H1 (cell line): ENCODE measurements around the gene TSEN2. TPM values are rescaled to one million over a fixed set of nuclear protein-coding genes. Genes with fewer than 3 reads are reported as not detected.
A peak's percentile ranks its signal among the peaks of the same experiment; 100 is the strongest.

ENCODE experiments used
- CTCF ChIA-PET: fragments of 300-600 bp; sonication (Branson Sonifier 250); formaldehyde crosslinking; loops from one replicate; lab custom pipeline; 2021; ENCODE audit not compliant: partially characterized antibody; lab: Charles Lee
- POLR2A ChIA-PET: fragments of 300-600 bp; sonication (Branson Sonifier 250); formaldehyde crosslinking; loops from one replicate; lab custom pipeline; 2021; ENCODE audit warnings: inconsistent platforms; ENCODE audit not compliant: partially characterized antibody; lab: Charles Lee
- DNase-seq, 2 experiments: peaks; one replicate each; pipeline versions ENCODE4 v3.0.0 to v3.0.0-alpha.2; 2010 to 2022; ENCODE audit warnings: low spot score in 2 of 2, low read depth in 1 of 2, mixed read lengths in 1 of 2
- FAIRE-seq: peaks from 2 replicates; lab custom pipeline; 2011; peaks lifted over from hg19 to GRCh38; lab: Jason Lieb, UNC
- H2AFZ ChIP-seq: 2 replicates; pipeline ENCODE4 v1.8.1; 2012; ENCODE audit warnings: low read length, inconsistent platforms
- H2AK5ac ChIP-seq: 2 replicates; pipeline ENCODE4 v1.6.1; 2013; ENCODE audit warnings: low read depth, low read length
- H2BK120ac ChIP-seq: replicated peaks from 2 replicates; pipeline ENCODE3; 2013; ENCODE audit warnings: low read depth, low read length, inconsistent platforms
- H2BK12ac ChIP-seq: 2 replicates; pipeline ENCODE4 v1.6.1; 2013; ENCODE audit warnings: low read depth, low read length
- H2BK15ac ChIP-seq: 2 replicates; pipeline ENCODE4 v1.6.1; 2013; ENCODE audit warnings: low read length
- H2BK20ac ChIP-seq: 2 replicates; pipeline ENCODE4 v1.6.1; 2013; ENCODE audit warnings: low read length
- H2BK5ac ChIP-seq: 2 replicates; pipeline ENCODE4 v1.6.1; 2013; ENCODE audit warnings: low read depth, low read length
- H3K14ac ChIP-seq: 2 replicates; pipeline ENCODE4 v1.6.1; 2013; ENCODE audit warnings: inconsistent platforms; ENCODE audit not compliant: insufficient read length
- H3K18ac ChIP-seq: 2 replicates; pipeline ENCODE4 v1.6.1; 2013; ENCODE audit warnings: low read length; ENCODE audit errors: extremely low read depth
- H3K23ac ChIP-seq: 2 replicates; pipeline ENCODE4 v1.6.1; 2013; ENCODE audit warnings: inconsistent platforms; ENCODE audit not compliant: insufficient read length
- H3K23me2 ChIP-seq: 2 replicates; pipeline ENCODE4 v1.6.1; 2013; ENCODE audit warnings: low read depth, low read length
- H3K27ac ChIP-seq: 2 replicates; pipeline ENCODE4 v1.6.1; 2011; ENCODE audit warnings: low read depth, low read length, inconsistent platforms
- H3K27me3 ChIP-seq, 4 experiments: replicated peaks in 1 of 4; 1 replicate in 1 of 4; 2 replicates in 3 of 4; pipeline versions ENCODE4 v1.6.1 to v1.8.1; 2011 to 2013; ENCODE audit warnings: low read length in 3 of 4, mild to moderate bottlenecking in 3 of 4, inconsistent platforms in 2 of 4, mixed read lengths in 2 of 4, moderate library complexity in 1 of 4; ENCODE audit not compliant: control insufficient read depth in 3 of 4, insufficient read depth in 3 of 4; ENCODE audit errors: extremely low read depth in 1 of 4
- H3K36me3 ChIP-seq, 4 experiments: 2 replicates each; pipeline versions ENCODE4 v1.6.1 to v1.8.1; 2011 to 2013; ENCODE audit warnings: mild to moderate bottlenecking in 4 of 4, low read length in 3 of 4, moderate library complexity in 2 of 4, control low read depth in 1 of 4, inconsistent platforms in 1 of 4; ENCODE audit not compliant: insufficient read depth in 4 of 4, control insufficient read depth in 2 of 4
- H3K4ac ChIP-seq: replicated peaks from 2 replicates; pipeline ENCODE3; 2013; ENCODE audit warnings: low read length, low read depth, mixed read lengths, inconsistent platforms; ENCODE audit not compliant: insufficient read length
- H3K4me1 ChIP-seq, 4 experiments: replicated peaks in 1 of 4; 1 replicate in 1 of 4; 2 replicates in 3 of 4; pipeline versions ENCODE4 v1.6.1 to v1.8.1; 2011 to 2013; ENCODE audit warnings: low read length in 3 of 4, inconsistent platforms in 2 of 4, mixed read lengths in 1 of 4; ENCODE audit not compliant: insufficient read depth in 4 of 4, control insufficient read depth in 3 of 4
- H3K4me2 ChIP-seq, 2 experiments: 2 replicates each; pipeline versions ENCODE4 v1.6.1 to v1.8.1; 2011 to 2013; ENCODE audit warnings: low read depth in 2 of 2, low read length in 2 of 2, control low read depth in 1 of 2, inconsistent platforms in 1 of 2, mild to moderate bottlenecking in 1 of 2; ENCODE audit not compliant: insufficient read depth in 1 of 2
- H3K4me3 ChIP-seq, 4 experiments: fragments of 200-600, 300-600 bp in 1 of 4; sonication (generic), shearing (Covaris generic), sonication (Bioruptor Twin) in 1 of 4; 2 replicates each; pipeline versions ENCODE4 v1.5.1 to v1.8.1; 2011 to 2016; ENCODE audit warnings: low read length in 4 of 4, low read depth in 3 of 4, control low read depth in 2 of 4, inconsistent platforms in 2 of 4, mild to moderate bottlenecking in 2 of 4, mixed read lengths in 1 of 4, moderate library complexity in 1 of 4; ENCODE audit not compliant: insufficient read depth in 2 of 4; ENCODE audit errors: extremely low read depth in 1 of 4
- H3K56ac ChIP-seq: replicated peaks from 2 replicates; pipeline ENCODE3; 2013; ENCODE audit warnings: low read depth, mild to moderate bottlenecking, mixed read lengths, low read length, inconsistent platforms; ENCODE audit not compliant: insufficient read length
- H3K79me1 ChIP-seq: 2 replicates; pipeline ENCODE4 v1.6.1; 2013; ENCODE audit warnings: low read depth, low read length, control low read depth
- H3K79me2 ChIP-seq, 2 experiments: 2 replicates each; pipeline versions ENCODE4 v1.6.1 to v1.8.1; 2012 to 2013; ENCODE audit warnings: low read length in 2 of 2, mild to moderate bottlenecking in 2 of 2, inconsistent platforms in 1 of 2; ENCODE audit not compliant: insufficient read depth in 2 of 2, control insufficient read depth in 1 of 2
- H3K9ac ChIP-seq, 4 experiments: replicated peaks in 1 of 4; 1 replicate in 1 of 4; 2 replicates in 3 of 4; pipeline versions ENCODE4 v1.6.1 to v1.8.1; 2011 to 2013; ENCODE audit warnings: low read depth in 3 of 4, low read length in 3 of 4, control low read depth in 2 of 4, mild to moderate bottlenecking in 2 of 4, moderate library complexity in 2 of 4, inconsistent platforms in 1 of 4; ENCODE audit errors: extremely low read depth in 1 of 4
- H3K9me3 ChIP-seq, 2 experiments: 2 replicates each; pipeline versions ENCODE4 v1.6.1 to v1.8.1; 2012 to 2013; ENCODE audit warnings: mild to moderate bottlenecking in 2 of 2, moderate library complexity in 2 of 2, control low read depth in 1 of 2, inconsistent platforms in 1 of 2, low read depth in 1 of 2, low read length in 1 of 2, mixed read lengths in 1 of 2; ENCODE audit not compliant: insufficient read depth in 2 of 2
- H4K20me1 ChIP-seq, 2 experiments: replicated peaks in 1 of 2; 2 replicates each; pipeline versions ENCODE3 to v1.8.1; 2011 to 2013; ENCODE audit warnings: inconsistent platforms in 2 of 2, low read length in 2 of 2, mild to moderate bottlenecking in 1 of 2; ENCODE audit not compliant: insufficient read depth in 2 of 2, control insufficient read depth in 1 of 2
- H4K5ac ChIP-seq: 2 replicates; pipeline ENCODE4 v1.6.1; 2013; ENCODE audit warnings: low read length, low read depth, mixed read lengths, inconsistent platforms; ENCODE audit not compliant: insufficient read length
- H4K8ac ChIP-seq: 2 replicates; pipeline ENCODE4 v1.8.0; 2013; ENCODE audit warnings: mild to moderate bottlenecking, moderate library complexity, low read length, inconsistent platforms; ENCODE audit not compliant: insufficient read depth; ENCODE audit errors: extremely low read depth
- H4K91ac ChIP-seq: replicated peaks from 2 replicates; pipeline ENCODE3; 2013; ENCODE audit warnings: low read length, mixed read lengths, inconsistent platforms; ENCODE audit not compliant: insufficient read length
- EP300 ChIP-seq, 2 experiments: IDR thresholded peaks; 1 replicate in 1 of 2; 2 replicates in 1 of 2; pipeline ENCODE4 v1.6.1; 2011 to 2012; ENCODE audit warnings: low read depth in 2 of 2, low read length in 2 of 2, mild to moderate bottlenecking in 2 of 2, borderline replicate concordance in 1 of 2, inconsistent platforms in 1 of 2, moderate library complexity in 1 of 2
- HDAC2 ChIP-seq, 2 experiments: fragments of 300-600 bp in 1 of 2; sonication (generic) in 1 of 2; IDR thresholded peaks; 2 replicates each; pipeline ENCODE4 v1.6.1; 2011 to 2012; ENCODE audit warnings: low read depth in 2 of 2, low read length in 2 of 2, mild to moderate bottlenecking in 2 of 2, moderate library complexity in 2 of 2, borderline replicate concordance in 1 of 2, inconsistent platforms in 1 of 2
- KDM4A ChIP-seq: IDR thresholded peaks from one replicate; pipeline ENCODE4 v1.7.1; 2012; ENCODE audit warnings: low read depth, mild to moderate bottlenecking, moderate library complexity, low read length, inconsistent platforms; ENCODE audit not compliant: severe bottlenecking
- SP4 ChIP-seq: IDR thresholded peaks from 2 replicates; pipeline ENCODE4 v1.6.1; 2012; ENCODE audit warnings: low read length, inconsistent platforms
- WGBS, 2 experiments: shearing (Covaris generic) in 1 of 2; methylation state at CpG; one replicate each; pipeline versions ENCODE4 v1.1.6 to v1.1.7; 2013 to 2015; ENCODE audit warnings: low lambda C conversion rate in 2 of 2, mixed read lengths in 2 of 2, inconsistent platforms in 1 of 2, low coverage in 1 of 2, missing lambda C conversion rate in 1 of 2; ENCODE audit not compliant: insufficient replicate concordance in 2 of 2, insufficient coverage in 1 of 2, insufficient read length in 1 of 2; ENCODE audit errors: extremely low coverage in 1 of 2, missing lambda C conversion rate in 1 of 2; 5-methylcytosine and 5-hydroxymethylcytosine counted together
- polyA plus RNA-seq, 7 experiments: library from polyadenylated mRNA; depleted of rRNA in 3 of 7; stranded (reverse) in 5 of 7; unstranded in 2 of 7; fragments of >200 nt in 5 of 7; fragments of 200-250 nt in 2 of 7; gene quantifications; 1 replicate in 5 of 7; 2 replicates in 1 of 7; 4 replicates in 1 of 7; pipeline versions ENCODE4 v1.2.1 to v1.2.3, GENCODE V29; 2011 to 2013; ENCODE audit warnings: missing spikeins in 2 of 7, mixed read lengths in 2 of 7
- total RNA-seq: library from RNA; stranded (reverse); fragmentation: NEBNext Ultra II Directional; extraction: Animal tissue kit (Norgen Biotek cat#: 25700); gene quantifications from 2 replicates; pipeline ENCODE4 v1.2.1, GENCODE V29; 2021

The TSEN2 gene
- total and polyA plus RNA-seq, 2 of the 8 experiments (the other 6 are each of a cell fraction or from before 2014, with no cell fraction given), result 16.1 to 22.4 TPM

DNA sequence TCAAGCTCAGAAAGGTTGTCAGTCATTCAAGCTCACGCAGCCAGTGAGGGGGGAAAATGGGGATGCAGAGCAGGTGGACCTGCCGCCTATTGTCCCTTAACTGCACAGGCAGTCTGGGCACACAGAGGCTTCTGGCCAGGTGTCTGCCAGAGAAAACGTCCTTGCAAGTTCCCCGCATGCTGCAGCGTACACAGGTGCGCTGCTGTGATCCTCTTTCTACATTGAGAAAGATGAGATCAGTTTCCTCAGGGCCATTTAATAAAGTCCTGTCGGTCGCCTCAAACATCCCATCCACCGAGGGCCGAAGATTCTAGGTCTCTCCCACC, 445 bp upstream of the TSEN2 start:
- H2AK5ac ChIP-seq, result no peak overlapping the region
- peak overlapping the region; percentile 93 for H2AFZ ChIP-seq
- no peak overlapping the region for H2BK12ac ChIP-seq
- H3K27me3 ChIP-seq, result no peaks in the 10 kb centered on the region
- peak overlapping the region; percentile 9 for H4K91ac ChIP-seq
- peak overlapping the region; percentile 83 to 87 for H3K4me2 ChIP-seq
- no peak overlapping the region for H3K4ac ChIP-seq
- H3K23me2 ChIP-seq, result peaks cover 8% of the 10 kb centered on the region; the same call in 1 of the 2 replicates
- peak overlapping the region; percentile 17; the same call in 1 of the 2 replicates for H4K8ac ChIP-seq
- H3K56ac ChIP-seq, result no peak overlapping the region
- no peak for DNase-seq
- CTCF ChIA-PET, result interaction anchor here (0.6 to 4.2 kb wide), 8 partner anchors 11 to 349 kb away, joined by 3 to 23 read pairs (median 6); no protein-coding TSS in a partner anchor
- no peak for TF ChIP-seq HDAC2 (IDR thresholded peaks at IDR 0.05; ENCODE audit: borderline replicate concordance in 1 of 2, low read depth in 2 of 2, low read length in 2 of 2)
- 0 out of 2 replicates have a peak, but pooled peaks have one; percentile 8 for TF ChIP-seq SP4
- TF ChIP-seq KDM4A, result no peak
- TF ChIP-seq EP300 (IDR thresholded peaks at IDR 0.05; ENCODE audit: borderline replicate concordance in 1 of 2, low read depth in 2 of 2, low read length in 2 of 2), result no peak
- H3K9me3 ChIP-seq, result no peaks in the 10 kb centered on the region
- H3K4me1 ChIP-seq, result peaks cover 2 to 8% (median 5%) of the 10 kb centered on the region in 4 experiments
- peaks cover 0 to 36% of the 10 kb centered on the region in 2 experiments; a peak in 2 of 4 replicates for H3K79me2 ChIP-seq
- H3K23ac ChIP-seq, result no peak overlapping the region
- H4K20me1 ChIP-seq, result peaks cover 0 to 1% of the 10 kb centered on the region in 2 experiments
- H4K5ac ChIP-seq, result peak overlapping the region; percentile 76
- peaks cover 12% of the 10 kb centered on the region; the same call in 1 of the 2 replicates for H3K79me1 ChIP-seq
- POLR2A ChIA-PET, result interaction anchor here (0.6 to 2.2 kb wide), 12 partner anchors 9 to 326 kb away, joined by 3 to 18 read pairs (median 4); partner anchors contain the start of gene RAF1
- peak overlapping the region; percentile 41; the same call in 1 of the 2 replicates for H2BK5ac ChIP-seq
- no peak overlapping the region for H3K27ac ChIP-seq
- H2BK15ac ChIP-seq, result no peak overlapping the region
- peak overlapping the region; percentile 68 to 86 (median 83) for H3K4me3 ChIP-seq
- WGBS, 2 experiments, result 7% methylated on average over 10 of the region's 10 CpGs; no CpG with 5 or more reads in 1 of the 2 experiments
- no peak for FAIRE-seq
- H3K14ac ChIP-seq, result no peak overlapping the region
- H2BK20ac ChIP-seq, result no peak overlapping the region
- peak overlapping the region; percentile 86; the same call in 1 of the 2 replicates for H3K18ac ChIP-seq
- H3K36me3 ChIP-seq, result peaks cover 0 to 6% (median 0%) of the 10 kb centered on the region in 4 experiments; a peak in 1 of 8 replicates
- H3K9ac ChIP-seq, result peak overlapping the region in 3 of 4 experiments; percentile 52 to 76 (median 69); a peak in 6 of 7 replicates
- H2BK120ac ChIP-seq, result no peak overlapping the region
